Calu3 (cell line): ENCODE data around the gene IGFBPL1. TPM values are rescaled to one million over a fixed set of nuclear protein-coding genes. Genes with fewer than 3 reads are reported as not detected.

Experiments used
- BruUV-seq: library from RNA; stranded (reverse); fragments of 400-500 nt; replicated peaks from 2 replicates; lab custom pipeline; 2021; lab: Mats Ljungman, UMichigan
- CTCF ChIA-PET: fragments of 300-600 bp; sonication (Branson Sonifier 250); formaldehyde crosslinking; loops from one replicate; lab custom pipeline; 2022; ENCODE audit warnings: antibody characterized with exemption; lab: Charles Lee
- DNase-seq: peaks from one replicate; pipeline ENCODE4 v3.0.0; 2022
- H3K27ac Mint-ChIP-seq: one replicate; pipeline ENCODE4 v1.8.0; 2022; ENCODE audit warnings: mixed read lengths; ENCODE audit not compliant: unreplicated experiment
- H3K27me3 Mint-ChIP-seq: one replicate; pipeline ENCODE4 v1.8.0; 2022; ENCODE audit warnings: mixed read lengths; ENCODE audit not compliant: unreplicated experiment
- H3K36me3 Mint-ChIP-seq: one replicate; pipeline ENCODE4 v1.8.0; 2022; ENCODE audit warnings: mild to moderate bottlenecking, moderate library complexity, mixed read lengths; ENCODE audit not compliant: insufficient read depth, unreplicated experiment
- H3K4me1 Mint-ChIP-seq: one replicate; pipeline ENCODE4 v1.8.0; 2022; ENCODE audit warnings: mild to moderate bottlenecking, low read depth, mixed read lengths; ENCODE audit not compliant: unreplicated experiment
- H3K4me3 Mint-ChIP-seq: one replicate; pipeline ENCODE4 v1.8.0; 2022; ENCODE audit warnings: mild to moderate bottlenecking, low read depth, moderate library complexity, mixed read lengths; ENCODE audit not compliant: unreplicated experiment
- H3K9me3 Mint-ChIP-seq: one replicate; pipeline ENCODE4 v1.8.0; 2022; ENCODE audit warnings: low read depth, mixed read lengths; ENCODE audit not compliant: unreplicated experiment
- CTCF ChIP-seq: fragments of 200-600 bp; IDR thresholded peaks from one replicate; pipeline ENCODE4 v1.8.0; 2022; ENCODE audit warnings: antibody characterized with exemption; ENCODE audit not compliant: unreplicated experiment
- intact Hi-C: fragments of 100-400 bp; cut with micrococcal nuclease; formaldehyde crosslinking; loops from one replicate; pipeline ENCODE4 v1.10.0; 2022; ENCODE audit not compliant: unreplicated experiment
- total RNA-seq: library from RNA; stranded (reverse); gene quantifications from 2 replicates; pipeline ENCODE4 v1.2.3, GENCODE V29; 2022

Gene IGFBPL1
- total RNA-seq, 1 experiment from 2014 or later = 2.0 TPM

- no peak overlapping the region for H3K27ac Mint-ChIP-seq
- intact Hi-C loops = no loop called here
- no peak overlapping the region for H3K4me3 Mint-ChIP-seq
- CTCF ChIA-PET = interaction anchor here (0.7 kb wide), 2 partner anchors 277 to 590 kb away, joined by 3 to 4 read pairs; no protein-coding TSS in a partner anchor
- H3K9me3 Mint-ChIP-seq = no peaks in the 10 kb centered on the region
- no peaks in the 10 kb centered on the region for H3K27me3 Mint-ChIP-seq
- no peaks in the 10 kb centered on the region for H3K36me3 Mint-ChIP-seq
- TF ChIP-seq CTCF = no peak
- no TSS peak for BruUV-seq
- H3K4me1 Mint-ChIP-seq = peaks cover 8% of the 10 kb centered on the region
- no peak for DNase-seq
Observed at GRCh38 chr9:38359297-38359653, 65.0 kb downstream of the IGFBPL1 start.

DNA sequence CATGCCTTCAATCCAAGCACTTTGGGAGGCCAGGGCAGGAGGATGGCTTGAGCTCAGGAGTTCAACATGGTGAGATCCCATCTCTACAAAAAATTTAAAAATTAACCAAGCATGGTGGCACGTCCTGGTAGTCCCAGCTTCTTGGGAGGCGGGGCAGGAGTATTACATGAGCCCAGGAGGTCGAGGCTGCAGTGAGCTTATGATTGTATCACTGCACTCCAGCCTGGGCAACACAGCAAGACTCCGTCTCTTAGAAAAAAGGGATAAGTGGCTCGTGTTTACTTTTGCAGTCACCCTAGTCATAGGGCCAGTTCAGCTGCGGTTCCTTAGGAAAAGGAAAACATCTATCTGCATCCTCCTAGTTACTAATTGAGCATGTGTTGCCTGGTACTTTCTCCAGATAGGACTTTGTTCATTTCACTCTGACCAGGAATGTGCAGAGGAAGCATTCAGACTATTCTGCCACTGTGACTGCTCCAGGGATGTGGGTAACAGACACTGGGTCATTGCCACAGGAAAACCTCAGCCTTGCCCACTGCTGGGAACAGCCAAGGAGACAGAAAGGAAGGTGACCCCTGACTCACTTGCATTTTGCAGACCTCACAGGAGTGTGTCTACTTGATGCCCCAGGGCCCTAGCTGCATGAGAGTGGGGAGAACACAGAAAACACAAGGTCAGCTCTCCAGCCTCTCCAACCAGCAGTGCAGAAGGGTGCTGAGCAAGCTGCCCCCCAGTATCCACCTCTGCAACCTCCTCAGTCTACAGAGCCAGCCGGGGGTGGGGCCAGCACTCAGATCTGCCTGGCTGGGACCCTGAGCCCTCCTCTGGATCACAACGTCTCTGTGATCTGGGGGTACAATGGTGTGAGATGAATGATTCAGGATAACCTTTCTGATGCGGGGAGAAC is 65.6 kb downstream of the IGFBPL1 start:
- CTCF ChIA-PET = no interaction called here
- no peak for DNase-seq

GRCh38 chr9:38357350-38358114 is 66.7 kb downstream of the IGFBPL1 start:
- H3K4me1 Mint-ChIP-seq = no peaks in the 10 kb centered on the region
- intact Hi-C loops = no loop called here
- H3K36me3 Mint-ChIP-seq = no peaks in the 10 kb centered on the region
- H3K27ac Mint-ChIP-seq = no peak overlapping the region
- H3K27me3 Mint-ChIP-seq = no peaks in the 10 kb centered on the region
- H3K9me3 Mint-ChIP-seq = no peaks in the 10 kb centered on the region
- CTCF ChIA-PET = no interaction called here
- DNase-seq = no peak
- no peak for TF ChIP-seq CTCF
- BruUV-seq = no TSS peak
- H3K4me3 Mint-ChIP-seq = no peak overlapping the region

More for the DNA sequence above, 65.6 kb downstream of the IGFBPL1 start:
- no TSS peak for BruUV-seq
- H3K36me3 Mint-ChIP-seq = no peaks in the 10 kb centered on the region
- H3K9me3 Mint-ChIP-seq = no peaks in the 10 kb centered on the region
- H3K27me3 Mint-ChIP-seq = no peaks in the 10 kb centered on the region
- H3K4me1 Mint-ChIP-seq = peaks cover 8% of the 10 kb centered on the region
- H3K4me3 Mint-ChIP-seq = no peak overlapping the region
- no peak for TF ChIP-seq CTCF
- intact Hi-C loops = no loop called here
- no peak overlapping the region for H3K27ac Mint-ChIP-seq

DNA sequence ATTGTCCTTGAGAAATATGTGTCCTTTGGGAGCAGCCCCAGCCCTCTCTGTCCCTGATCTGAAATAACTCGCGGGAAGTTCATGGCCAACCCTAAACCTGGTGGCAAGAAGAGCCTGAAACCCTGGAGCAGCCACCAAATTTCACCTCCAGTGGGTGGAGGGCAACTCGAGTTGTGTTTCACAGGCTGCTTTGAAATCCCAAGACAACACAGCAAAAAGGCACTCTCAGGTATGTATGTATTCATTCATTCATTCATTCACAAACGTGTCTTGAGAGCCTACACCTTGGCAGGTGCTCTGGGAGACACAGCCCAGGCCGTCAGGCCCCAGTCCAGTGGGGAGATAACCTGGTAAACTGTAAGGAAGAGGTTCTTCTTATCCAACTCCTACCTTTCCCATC is 67.4 kb downstream of the IGFBPL1 start:
- no peaks in the 10 kb centered on the region for H3K36me3 Mint-ChIP-seq
- no peak for DNase-seq
- no peaks in the 10 kb centered on the region for H3K27me3 Mint-ChIP-seq
- no peak for TF ChIP-seq CTCF
- CTCF ChIA-PET = no interaction called here
- no peak overlapping the region for H3K27ac Mint-ChIP-seq
- H3K4me3 Mint-ChIP-seq = no peak overlapping the region
- no peaks in the 10 kb centered on the region for H3K4me1 Mint-ChIP-seq
- no TSS peak for BruUV-seq
- no peaks in the 10 kb centered on the region for H3K9me3 Mint-ChIP-seq
- intact Hi-C loops = no loop called here

Other genes starting within 250 kb of the IGFBPL1 start
- gene ALDH1B1, start 31.8 kb downstream of the IGFBPL1 start, total RNA-seq = 13.3 and 15.2 TPM in 2 replicates
- gene ANKRD18A, start 196.1 kb upstream of the IGFBPL1 start, total RNA-seq = 19.5 and 27.3 TPM in 2 replicates